ENCODE results near the gene AP5Z1.

- TF ChIP-seq CTCF (IDR thresholded peaks at IDR 0.05), result peak; percentile 46 to 83 (median 65)
- TF ChIP-seq POLR2A (IDR thresholded peaks at IDR 0.05), result no peak
Measured at GRCh38 chr7:4830176-4830575, 54.8 kb downstream of the AP5Z1 start.

Measured in uterus (tissue), 2 donors.